ENCODE data around the gene NSUN5.
"Not testable (repeated sequence)": the region's sequence is repeated elsewhere in the genome, so short reads cannot be mapped to it uniquely, and the experiment has no call there.

Gene NSUN5

DNA sequence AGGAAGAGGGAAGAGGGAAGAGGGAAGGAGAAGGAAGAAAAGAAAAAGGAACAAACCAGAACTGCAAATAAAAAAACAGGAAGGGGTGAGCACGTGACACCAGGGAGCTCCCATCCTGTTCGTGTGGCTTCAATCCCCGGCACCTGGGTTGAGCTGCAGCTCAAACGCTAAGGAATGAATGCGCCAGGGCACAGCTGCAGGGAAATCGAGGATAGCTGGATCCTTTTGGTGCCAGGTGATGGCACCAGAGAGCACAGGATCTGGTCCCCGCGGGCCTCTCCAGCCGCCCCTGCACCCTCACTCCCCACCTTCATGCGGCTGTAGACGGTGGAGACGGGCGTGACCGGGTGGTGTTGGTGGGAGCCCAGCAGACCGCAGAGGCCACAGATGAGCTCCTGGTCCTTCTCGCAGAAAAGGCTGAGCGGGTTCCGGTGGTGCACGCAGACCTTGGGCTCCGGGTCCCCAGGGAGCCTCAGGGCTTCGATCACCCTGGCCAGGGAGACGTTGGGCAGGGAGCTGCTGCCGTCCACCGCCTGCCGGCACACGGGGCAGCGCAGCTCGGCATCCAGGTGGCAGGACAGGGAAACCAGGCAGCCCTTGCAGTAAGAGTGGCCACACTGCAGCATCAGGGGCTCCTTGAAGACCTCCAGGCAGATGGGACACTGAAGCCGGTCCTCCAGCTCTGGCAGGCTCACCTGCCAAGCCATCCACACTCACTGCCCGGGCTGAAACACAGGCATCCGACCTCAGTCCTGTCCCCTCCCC, 15.6 kb upstream of the NSUN5 start:
- peak; percentile 27 for DNase-seq

- not testable (repeated sequence) for DNase-seq
Measured at GRCh38 chr7:73323434-73324080, 14.9 kb upstream of the NSUN5 start.

GRCh38 chr7:73320009-73320408, 11.4 kb upstream of the NSUN5 start:
- DNase-seq = not testable (repeated sequence)

GRCh38 chr7:73319541-73319940, 10.9 kb upstream of the NSUN5 start:
- not testable (repeated sequence) for DNase-seq

- not testable (repeated sequence) for DNase-seq
Measured at GRCh38 chr7:73318656-73319204, 10.1 kb upstream of the NSUN5 start.

DNA sequence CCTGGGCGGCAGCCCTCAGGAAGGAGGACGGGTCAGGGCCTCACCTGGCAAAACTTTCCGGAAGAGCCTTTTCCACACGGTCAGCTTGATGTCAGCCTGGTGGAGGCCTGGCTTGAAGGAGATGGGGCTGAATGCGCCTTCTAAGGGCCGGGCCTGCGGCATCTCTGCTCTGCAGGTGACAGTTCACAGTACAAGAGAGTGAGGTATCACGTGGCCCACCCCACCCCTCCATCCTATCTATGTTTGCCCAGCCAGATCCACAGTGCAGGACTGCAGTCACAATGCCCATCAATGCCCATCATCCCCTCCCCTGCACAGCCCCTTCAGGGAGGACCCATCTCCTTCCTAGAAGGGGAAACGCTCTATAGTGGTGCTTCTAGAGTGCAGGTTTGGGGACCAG, 7.9 kb upstream of the NSUN5 start:
- no peak for DNase-seq

DNA sequence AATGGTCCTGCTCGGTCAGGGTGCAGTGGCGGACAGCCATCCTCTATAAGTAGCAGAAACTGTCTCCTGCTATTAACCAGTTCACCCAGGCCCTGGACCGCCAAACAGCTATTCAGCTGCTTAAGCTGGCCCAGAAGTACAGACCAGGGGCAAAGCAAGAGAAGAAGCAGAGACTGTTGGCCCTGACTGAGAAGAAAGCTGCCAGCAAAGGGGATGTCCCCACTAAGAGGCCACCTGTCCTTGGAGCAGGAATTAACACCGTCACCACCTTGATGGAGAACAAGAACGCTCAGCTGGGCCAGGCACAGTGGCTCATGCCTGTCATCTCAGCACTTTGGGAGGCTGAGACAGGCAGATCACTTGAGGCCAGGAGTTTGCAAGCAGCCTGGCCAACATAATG, 5.6 kb upstream of the NSUN5 start:
- DNase-seq = no peak

GRCh38 chr7:73313521-73313906, 4.9 kb upstream of the NSUN5 start:
- DNase-seq = no peak

- no peak for DNase-seq
Measured at GRCh38 chr7:73312831-73313520, 4.3 kb upstream of the NSUN5 start.

DNA sequence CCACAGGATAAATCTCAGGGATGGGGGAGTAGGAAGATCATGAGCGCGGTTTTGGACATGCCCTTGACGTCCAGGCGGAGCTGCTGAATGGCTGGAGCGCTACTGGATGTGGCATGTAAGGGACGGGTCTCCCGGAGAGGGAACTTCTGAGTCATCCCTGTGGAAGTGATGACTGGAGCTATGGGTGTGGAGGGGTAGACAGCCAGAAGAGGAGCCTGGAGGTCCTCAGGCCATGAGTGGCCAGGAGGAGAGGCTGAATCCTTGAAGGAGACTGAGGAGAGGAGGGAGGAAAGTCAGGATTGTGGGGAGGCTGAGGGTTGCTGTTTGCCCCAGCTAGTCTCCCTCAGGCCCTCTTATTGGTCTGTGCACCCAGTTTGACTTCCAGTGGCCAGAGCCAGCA, 2.8 kb upstream of the NSUN5 start:
- not testable (repeated sequence) for DNase-seq

- DNase-seq = no peak
Measured at GRCh38 chr7:73308074-73308664, 457 bp downstream of the NSUN5 start.

DNA sequence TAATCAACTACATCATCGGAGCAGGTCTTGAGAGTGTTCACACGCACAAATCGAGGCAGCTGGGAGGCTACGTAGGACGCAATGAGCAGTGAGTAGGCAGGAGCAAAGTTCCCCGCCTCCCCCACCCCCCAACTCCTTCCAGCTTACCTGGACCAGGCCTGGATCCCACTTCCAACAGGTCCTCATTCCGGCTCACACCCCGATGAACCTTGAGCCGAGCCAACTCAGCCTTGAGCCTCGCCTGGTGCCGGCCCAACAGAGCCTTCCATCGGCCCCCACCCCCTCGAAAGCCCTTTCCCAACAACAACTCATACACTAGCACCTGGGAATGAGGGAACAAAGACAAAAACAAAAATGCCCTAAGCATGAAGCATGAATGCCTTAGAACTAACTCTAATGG, 1.2 kb downstream of the NSUN5 start:
- no peak for DNase-seq

DNA sequence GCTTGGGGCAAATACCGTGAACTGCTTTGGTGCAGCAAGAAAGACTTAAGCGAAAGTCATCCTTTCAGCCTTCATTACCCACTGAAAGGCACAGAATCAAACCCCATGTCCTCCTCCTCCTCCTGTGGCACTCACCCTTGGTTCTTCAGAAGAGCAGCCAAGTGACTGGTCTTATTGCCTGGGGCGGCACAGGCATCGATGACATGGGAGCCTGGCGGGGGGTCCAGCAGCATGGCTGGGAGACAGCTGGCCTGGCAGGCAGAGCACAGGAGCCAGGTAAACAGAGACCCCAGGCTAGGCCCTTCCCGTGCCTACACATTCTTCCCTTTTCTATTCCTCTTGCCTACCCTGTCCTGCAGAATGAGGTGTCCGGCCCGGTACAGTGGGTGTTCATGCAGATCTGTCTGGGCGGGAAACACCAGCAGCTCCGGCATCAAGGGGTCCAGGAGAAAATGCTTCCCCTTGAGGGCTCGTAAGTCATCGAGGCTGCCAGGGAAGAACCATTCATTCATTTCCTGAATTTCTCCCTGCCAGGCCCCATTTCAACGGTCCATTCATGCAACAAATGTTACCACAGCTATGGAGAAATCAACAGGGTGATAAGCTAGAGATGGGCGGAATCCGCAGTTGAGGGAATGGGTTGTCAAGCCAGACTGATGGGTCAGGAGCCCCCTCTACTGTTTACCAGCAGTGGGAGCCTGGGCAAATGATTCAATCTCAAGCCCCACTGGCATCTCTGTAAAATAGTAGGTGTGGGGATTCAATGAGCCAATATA, 3.8 kb downstream of the NSUN5 start:
- DNase-seq = not testable (repeated sequence)

DNA sequence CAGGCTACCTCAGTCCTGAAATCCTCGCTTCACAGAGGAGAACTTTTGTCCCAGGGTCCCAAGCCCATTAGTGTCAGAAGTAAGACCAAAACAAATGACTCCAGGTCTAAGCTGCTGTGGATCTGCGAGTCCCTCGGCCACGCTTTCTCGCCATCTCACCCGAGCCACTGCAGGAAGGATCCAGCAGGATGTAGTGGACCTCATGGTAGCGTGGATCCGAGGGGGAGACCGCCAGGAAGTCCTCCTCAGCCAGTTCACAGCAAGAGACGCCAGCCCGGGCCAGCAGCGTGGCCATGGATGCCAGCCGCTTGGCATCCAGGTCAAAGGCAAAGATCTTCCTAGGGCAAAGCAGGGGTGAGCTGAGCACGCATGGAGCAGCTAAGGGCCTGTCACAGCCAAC, 4.6 kb downstream of the NSUN5 start:
- no peak for DNase-seq

DNA sequence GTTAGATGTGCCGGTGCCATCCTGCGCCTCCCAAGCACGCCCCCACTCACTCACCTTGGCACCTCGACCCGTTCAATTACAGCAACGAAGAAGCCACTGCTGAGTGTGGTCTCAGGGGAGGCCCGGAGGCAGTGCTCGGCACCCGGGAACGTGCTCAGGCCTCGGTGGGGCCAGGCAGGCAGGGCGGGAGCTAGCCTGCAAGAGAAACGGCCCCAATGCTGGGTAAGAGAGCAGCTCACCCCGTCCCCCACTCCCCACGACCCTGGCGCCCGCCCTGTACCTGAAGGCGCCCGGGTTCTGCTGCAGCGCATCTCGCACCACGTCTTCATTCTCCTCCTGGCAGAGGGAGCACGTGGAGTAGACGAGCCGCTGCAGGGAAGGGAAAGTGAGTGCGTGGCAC, 5.1 kb downstream of the NSUN5 start:
- DNase-seq = no peak

- DNase-seq = not testable (repeated sequence)
Measured at GRCh38 chr7:73302846-73303245, 5.8 kb downstream of the NSUN5 start.

DNA sequence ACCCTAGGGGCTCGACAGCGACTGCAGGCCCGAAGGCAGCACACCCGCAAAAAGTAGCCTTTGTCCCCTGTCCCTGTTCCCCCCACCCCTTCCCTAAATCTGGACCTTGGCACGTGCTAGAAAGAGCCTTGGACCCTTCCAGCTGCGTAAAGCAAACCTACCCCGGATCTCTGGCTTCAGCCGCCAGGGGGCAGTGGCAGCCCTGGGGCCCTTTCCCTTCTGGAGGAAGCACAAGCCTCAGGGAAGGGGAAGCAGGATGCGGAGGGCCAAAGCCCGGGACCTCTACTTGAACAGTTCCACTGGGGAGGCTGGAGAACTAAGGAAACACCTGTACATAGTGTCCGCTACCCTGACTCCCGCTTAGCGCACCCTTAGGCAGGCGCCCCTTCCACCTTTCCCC, 7.5 kb downstream of the NSUN5 start:
- DNase-seq = not testable (repeated sequence)

GRCh38 chr7:73299812-73300211, 8.8 kb downstream of the NSUN5 start:
- not testable (repeated sequence) for DNase-seq

DNA sequence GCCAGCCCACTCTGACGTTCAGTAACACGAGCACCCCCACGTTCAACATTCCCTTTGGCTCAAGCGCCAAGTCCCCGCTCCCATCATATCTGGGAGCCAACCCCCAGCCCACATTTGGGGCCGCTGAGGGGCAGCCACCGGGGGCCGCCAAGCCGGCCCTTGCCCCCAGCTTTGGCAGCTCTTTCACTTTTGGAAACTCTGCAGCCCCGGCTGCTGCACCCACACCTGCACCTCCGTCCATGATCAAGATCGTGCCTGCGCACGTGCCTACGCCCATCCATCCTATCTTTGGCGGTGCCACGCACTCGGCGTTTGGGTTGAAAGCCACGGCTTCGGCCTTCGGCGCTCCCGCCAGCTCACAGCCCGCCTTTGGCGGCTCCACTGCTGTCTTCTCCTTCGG, 10.9 kb downstream of the NSUN5 start:
- DNase-seq = not testable (repeated sequence)

DNA sequence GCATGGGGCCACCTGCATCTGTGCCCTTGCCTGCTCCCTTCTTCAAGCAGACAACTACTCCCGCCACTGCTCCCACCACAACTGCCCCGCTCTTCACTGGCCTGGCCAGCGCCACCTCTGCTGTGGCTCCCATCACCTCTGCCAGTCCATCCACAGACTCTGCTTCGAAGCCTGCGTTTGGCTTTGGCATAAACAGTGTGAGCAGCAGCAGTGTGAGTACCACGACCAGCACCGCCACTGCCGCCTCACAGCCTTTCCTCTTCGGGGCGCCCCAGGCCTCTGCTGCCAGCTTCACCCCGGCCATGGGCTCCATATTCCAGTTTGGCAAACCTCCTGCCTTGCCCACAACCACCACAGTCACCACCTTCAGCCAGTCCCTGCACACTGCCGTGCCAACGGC, 11.4 kb downstream of the NSUN5 start:
- DNase-seq = not testable (repeated sequence)

DNA sequence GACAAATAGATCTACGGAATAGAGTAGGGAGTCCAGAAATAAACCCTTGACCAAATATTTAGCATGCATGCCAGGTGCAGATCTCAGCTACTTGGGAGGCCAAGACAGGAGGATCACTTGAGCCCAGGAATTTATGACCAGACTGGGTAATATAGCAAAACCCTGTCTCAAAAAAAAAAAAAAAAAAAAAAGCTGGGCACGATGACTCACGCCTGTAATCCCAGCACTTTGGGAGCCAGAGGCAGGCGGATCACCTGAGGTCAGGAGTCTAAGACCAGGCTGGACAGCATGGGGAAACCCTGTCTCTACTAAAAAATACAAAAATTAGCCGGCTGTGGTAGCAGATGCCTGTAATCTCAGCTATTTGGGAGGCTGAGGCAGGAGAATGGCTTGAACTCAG, 31.4 kb downstream of the NSUN5 start:
- DNase-seq = not testable (repeated sequence)

GRCh38 chr7:73267813-73268212, 40.8 kb downstream of the NSUN5 start:
- DNase-seq = not testable (repeated sequence)
